ENCODE data around the gene SRPRB. TPM values are rescaled to one million over a fixed set of nuclear protein-coding genes. Genes with fewer than 3 reads are reported as not detected.

The SRPRB gene
- total and polyA plus RNA-seq, 9 of the 15 experiments (the other 6 are each of a cell fraction or from before 2014, with no cell fraction given), result 29.5 to 66.0 (median 41.4) TPM

GRCh38 chr3:133851266-133851906, 45.8 kb downstream of the SRPRB start (continued):
- TF ChIP-seq YBX1 (IDR thresholded peaks at IDR 0.05) (0 out of 2 replicates have a peak, but pooled peaks have one; percentile 52), TCFL5 (CRISPR knock-in tag; conservative IDR thresholded peaks at IDR 0.05) (no peak), U2AF1 (optimal IDR thresholded peaks at IDR 0.05; ENCODE audit: low read depth, low read length) (no peak), FOXK1 (CRISPR knock-in tag; IDR thresholded peaks at IDR 0.05; ENCODE audit: borderline replicate concordance) (no peak), ZNF124 (CRISPR knock-in tag; IDR thresholded peaks at IDR 0.05) (no peak), ZNF668 (CRISPR knock-in tag; IDR thresholded peaks at IDR 0.05) (no peak), RBBP5 (IDR thresholded peaks at IDR 0.05; ENCODE audit: borderline replicate concordance, insufficient read depth, low read length, poor library complexity, severe bottlenecking) (no peak), GABPB1 (CRISPR knock-in tag; IDR thresholded peaks at IDR 0.05) (no peak), ZNF316 (IDR thresholded peaks at IDR 0.05) (no peak), CBX1 (IDR thresholded peaks at IDR 0.05; ENCODE audit: low read depth) (no peak), CREB3L1 (IDR thresholded peaks at IDR 0.05; ENCODE audit: borderline replicate concordance, low read depth) (peak; percentile 41; the same call in 1 of the 2 replicates), ZBTB26 (CRISPR knock-in tag; IDR thresholded peaks at IDR 0.05) (no peak), LCOR (CRISPR knock-in tag; IDR thresholded peaks at IDR 0.05) (peak; percentile 83; the same call in 1 of the 2 replicates), HDGF (IDR thresholded peaks at IDR 0.05) (peak; percentile 73; the same call in 1 of the 2 replicates), ELF4 (CRISPR knock-in tag; IDR thresholded peaks at IDR 0.05) (peak; percentile 91), BMI1 (IDR thresholded peaks at IDR 0.05; ENCODE audit: low read length) (no peak), ZNF12 (CRISPR knock-in tag; IDR thresholded peaks at IDR 0.05) (no peak), LEF1 (IDR thresholded peaks at IDR 0.05) (peak; percentile 91), E2F4 (CRISPR knock-in tag; IDR thresholded peaks at IDR 0.05; ENCODE audit: low read depth) (no peak), POLR3A (IDR thresholded peaks at IDR 0.05; ENCODE audit: borderline replicate concordance, extremely low read depth, insufficient read depth, insufficient read length) (no peak)
